ENCODE data around the gene LRRC28. TPM values are rescaled to one million over a fixed set of nuclear protein-coding genes. Genes with fewer than 3 reads are reported as not detected.

LRRC28 gene
- total RNA-seq, 1 experiment from 2014 or later, result 21.4 TPM

GRCh38 chr15:99427668-99428361 lies 176.5 kb downstream of the LRRC28 start:
- intact Hi-C loops (cut with micrococcal nuclease), result loop anchor here (5.0 kb wide), 1 partner anchor 274 kb away; no protein-coding TSS in a partner anchor
- H3K9me2 ChIP-seq (ENCODE audit: insufficient read depth), result no peaks in the 10 kb centered on the region
- no peak for TF ChIP-seq MAX (IDR thresholded peaks at IDR 0.05)
- TF ChIP-seq CTCF (IDR thresholded peaks at IDR 0.05 in 2 of 3, conservative IDR thresholded peaks at IDR 0.05 in 1 of 3; ENCODE audit: borderline replicate concordance in 1 of 3, insufficient read depth in 1 of 3, low read depth in 2 of 3, low read length in 2 of 3), result no peak
- TF ChIP-seq POLR2A (IDR thresholded peaks at IDR 0.05; ENCODE audit: borderline replicate concordance, extremely low read depth, insufficient read depth, insufficient read length), result no peak
- TF ChIP-seq SP1 (IDR thresholded peaks at IDR 0.05; ENCODE audit: low read depth), result no peak
- no peak for TF ChIP-seq ATF3 (IDR thresholded peaks at IDR 0.05)
- TF ChIP-seq EGR1 (IDR thresholded peaks at IDR 0.05; ENCODE audit: low read depth), result no peak
- no peak for TF ChIP-seq TCF7L2 (IDR thresholded peaks at IDR 0.05; ENCODE audit: borderline replicate concordance, extremely low read depth, insufficient read depth, insufficient read length)
- TF ChIP-seq ZFX (IDR thresholded peaks at IDR 0.05), result no peak
- TF ChIP-seq ELF1 (IDR thresholded peaks at IDR 0.05; ENCODE audit: borderline replicate concordance, low read depth), result no peak
- TF ChIP-seq FOSL1 (IDR thresholded peaks at IDR 0.05; ENCODE audit: low read depth), result no peak
- TF ChIP-seq JUND (IDR thresholded peaks at IDR 0.05), result no peak
- TF ChIP-seq SIN3A (IDR thresholded peaks at IDR 0.05; ENCODE audit: low read depth), result no peak
- no peak for TF ChIP-seq ZBTB33 (IDR thresholded peaks at IDR 0.05; ENCODE audit: extremely low read depth, insufficient replicate concordance, low read length)
- ATAC-seq, result no peak
- DNase-seq (ENCODE audit: low read depth, low spot score), result no peak
- no peaks in the 10 kb centered on the region for H3K27me3 ChIP-seq (ENCODE audit: insufficient read depth, low read length)
- BruUV-seq (replicated peaks), result no TSS peak
- no peak overlapping the region for H3K4me2 ChIP-seq (ENCODE audit: low read length)
- no peak overlapping the region for H3K9ac ChIP-seq (ENCODE audit: low read length)
- H3K79me2 ChIP-seq (ENCODE audit: insufficient read depth, low read length), result no peaks in the 10 kb centered on the region
- H3K4me3 ChIP-seq (replicated peaks in 1 of 2; ENCODE audit: low read depth in 1 of 2, low read length in 2 of 2), result no peak overlapping the region
- no peak overlapping the region for H2AFZ ChIP-seq (ENCODE audit: low read depth, low read length, poor library complexity, severe bottlenecking)
- H3K36me3 ChIP-seq (ENCODE audit: control insufficient read depth in 1 of 2, insufficient read depth in 2 of 2, low read length in 2 of 2), result no peaks in the 10 kb centered on the region
- ChIA-PET CTCF (interaction anchor here (1.0 kb wide), 1 partner anchor 276 kb away, joined by 3 read pairs; no protein-coding TSS in a partner anchor), POLR2A (no interaction called here), RAD21 (ENCODE audit: low non-redundant PET in 1 of 2, low total read pairs in 2 of 2, uncharacterized antibody in 2 of 2, unreplicated experiment in 2 of 2) (no interaction called here)
- no peaks in the 10 kb centered on the region for H3K9me3 ChIP-seq (ENCODE audit: control insufficient read depth in 1 of 2, insufficient read depth in 1 of 2, low read depth in 1 of 2, low read length in 2 of 2)
- H3K27ac ChIP-seq (ENCODE audit: low read depth, low read length), result no peak overlapping the region
- H3K4me1 ChIP-seq (ENCODE audit: control insufficient read depth in 1 of 2, insufficient read depth in 2 of 2, low read length in 2 of 2), result peaks cover 5 to 16% of the 10 kb centered on the region in 2 experiments; a peak in 3 of 4 replicates
- no peaks in the 10 kb centered on the region for H4K20me1 ChIP-seq (ENCODE audit: insufficient read depth)

Measured in HCT116 (cell line).